Hepatocyte (in vitro differentiated cells): ENCODE results near the gene CLEC16A. TPM values are rescaled to one million over a fixed set of nuclear protein-coding genes. Genes with fewer than 3 reads are reported as not detected.

Experiments used
- DNase-seq: peaks from one replicate; pipeline ENCODE4 v3.0.0-alpha.2; 2016; ENCODE audit warnings: low spot score
- H2AFZ ChIP-seq: fragments of 200-600 bp; sonication (generic); 2 replicates; pipeline ENCODE4 v1.6.0; 2016; ENCODE audit warnings: antibody characterized with exemption, mild to moderate bottlenecking
- H3K27ac ChIP-seq: fragments of 200-600 bp; sonication (generic); 2 replicates; pipeline ENCODE4 v1.5.1; 2016; ENCODE audit warnings: mild to moderate bottlenecking
- H3K27me3 ChIP-seq: fragments of 200-600 bp; sonication (generic); 2 replicates; pipeline ENCODE4 v1.6.1; 2016
- H3K36me3 ChIP-seq: fragments of 200-600 bp; sonication (generic); replicated peaks from 2 replicates; pipeline ENCODE4 v1.5.1; 2016; ENCODE audit warnings: low read depth; ENCODE audit not compliant: insufficient read depth
- H3K4me1 ChIP-seq: fragments of 200-600 bp; sonication (generic); 2 replicates; pipeline ENCODE4 v1.5.1; 2016; ENCODE audit warnings: mild to moderate bottlenecking, moderate library complexity; ENCODE audit not compliant: insufficient read depth
- H3K4me2 ChIP-seq: fragments of 200-600 bp; sonication (generic); 2 replicates; pipeline ENCODE4 v1.6.0; 2016
- H3K4me3 ChIP-seq: fragments of 200-600 bp; sonication (generic); 2 replicates; pipeline ENCODE4 v1.5.1; 2016; ENCODE audit warnings: mild to moderate bottlenecking
- H3K79me2 ChIP-seq: fragments of 200-600 bp; sonication (generic); 2 replicates; pipeline ENCODE4 v1.6.0; 2017; ENCODE audit warnings: mild to moderate bottlenecking
- H3K9me2 ChIP-seq: fragments of 200-600 bp; sonication (generic); replicated peaks from 2 replicates; pipeline ENCODE4 v1.6.0; 2017; ENCODE audit warnings: mild to moderate bottlenecking; ENCODE audit not compliant: insufficient read depth
- H3K9me3 ChIP-seq: fragments of 200-600 bp; sonication (generic); 2 replicates; pipeline ENCODE4 v1.5.1; 2016; ENCODE audit warnings: low read depth, mild to moderate bottlenecking
- H4K20me1 ChIP-seq: fragments of 200-600 bp; sonication (generic); 2 replicates; pipeline ENCODE4 v1.6.0; 2016; ENCODE audit warnings: mild to moderate bottlenecking; ENCODE audit not compliant: insufficient read depth, poor library complexity, severe bottlenecking
- CTCF ChIP-seq: fragments of 200-600 bp; sonication (generic); IDR thresholded peaks from 2 replicates; pipeline ENCODE4 v1.5.1; 2016; ENCODE audit warnings: antibody characterized with exemption, mild to moderate bottlenecking; ENCODE audit not compliant: poor library complexity
- EZH2 ChIP-seq: fragments of 200-600 bp; sonication (generic); IDR thresholded peaks from 2 replicates; pipeline ENCODE4 v1.6.1; 2016; ENCODE audit warnings: antibody characterized with exemption, mild to moderate bottlenecking, borderline replicate concordance
- EZH2phosphoT487 ChIP-seq: fragments of 200-600 bp; sonication (generic); IDR thresholded peaks from one replicate; pipeline ENCODE4 v1.6.1; 2018; ENCODE audit warnings: antibody characterized with exemption, mild to moderate bottlenecking, low read depth, moderate library complexity; ENCODE audit not compliant: unreplicated experiment, severe bottlenecking
- WGBS: methylation state at CpG from one replicate; pipeline ENCODE4 v1.1.6; 2016; ENCODE audit warnings: low lambda C conversion rate; ENCODE audit errors: missing lambda C conversion rate; 5-methylcytosine and 5-hydroxymethylcytosine counted together
- polyA plus RNA-seq: library from polyadenylated mRNA; unstranded; fragments of >200 nt; fragmentation: Nextera tagmentation; extraction: Ambion mirVana; gene quantifications from 2 replicates; pipeline ENCODE4 v1.2.1, GENCODE V29; 2016
- total RNA-seq: library from RNA; depleted of rRNA; stranded (reverse); fragments of >200 nt; gene quantifications from 2 replicates; pipeline ENCODE4 v1.2.3, GENCODE V29; 2014

The CLEC16A gene
- total and polyA plus RNA-seq, 2 experiments from 2014 or later, result 22.3 to 22.6 TPM

- Histone ChIP-seq H3K9me3 (no peaks in the 10 kb centered on the region), H3K27ac (no peak overlapping the region), H3K4me3 (no peak overlapping the region), H3K27me3 (no peaks in the 10 kb centered on the region), H3K9me2 (no peaks in the 10 kb centered on the region), H3K4me2 (no peak overlapping the region), H4K20me1 (no peaks in the 10 kb centered on the region), H3K4me1 (no peaks in the 10 kb centered on the region), H3K36me3 (no peaks in the 10 kb centered on the region), H2AFZ (no peak overlapping the region), H3K79me2 (no peaks in the 10 kb centered on the region)
- no peak for DNase-seq
- TF ChIP-seq EZH2, result no peak
- TF ChIP-seq EZH2phosphoT487, result no peak
- no peak for TF ChIP-seq CTCF
- 70% methylated on average over 10 of the region's 10 CpGs for WGBS
These were observed 287.1 kb downstream of the CLEC16A start for GRCh38 chr16:11231367-11231970.

Other genes with a start within 250 kb of the CLEC16A start
- not detected in 2 replicates for gene TEKT5, start 249.6 kb upstream of the CLEC16A start, total RNA-seq
- gene TEKT5, start 249.6 kb upstream of the CLEC16A start, polyA plus RNA-seq, result not detected in 2 replicates
- 25.6 and 32.3 TPM in 2 replicates for gene NUBP1, start 200.7 kb upstream of the CLEC16A start, total RNA-seq
- gene NUBP1, start 200.7 kb upstream of the CLEC16A start, polyA plus RNA-seq, result 31.7 and 38.8 TPM in 2 replicates
- gene TVP23A, start 125.8 kb upstream of the CLEC16A start, total RNA-seq, result 0.67 and 1.5 TPM in 2 replicates
- 1.1 and 1.5 TPM in 2 replicates for gene TVP23A, start 125.8 kb upstream of the CLEC16A start, polyA plus RNA-seq
- 0.08 TPM in 1 of 2 replicates, not detected in the other for gene CIITA, start 67.4 kb upstream of the CLEC16A start, total RNA-seq
- gene CIITA, start 67.4 kb upstream of the CLEC16A start, polyA plus RNA-seq, result 0.24 and 1.1 TPM in 2 replicates
- gene DEXI, start 2.1 kb upstream of the CLEC16A start, total RNA-seq, result 51.6 and 53.7 TPM in 2 replicates
- 68.9 and 82.4 TPM in 2 replicates for gene DEXI, start 2.1 kb upstream of the CLEC16A start, polyA plus RNA-seq